ENCODE results near the gene MYO15B.

MYO15B gene

GRCh38 chr17:75616521-75617122, 29.0 kb downstream of the MYO15B start:
- no peak for TF ChIP-seq CTCF (IDR thresholded peaks at IDR 0.05)

GRCh38 chr17:75617218-75617617, 29.6 kb downstream of the MYO15B start:
- no peak for TF ChIP-seq CTCF (IDR thresholded peaks at IDR 0.05)

- TF ChIP-seq CTCF (IDR thresholded peaks at IDR 0.05): no peak
Observed at GRCh38 chr17:75617675-75618074, 30.1 kb downstream of the MYO15B start.

GRCh38 chr17:75619506-75620431, 32.2 kb downstream of the MYO15B start:
- peak; percentile 52; the same call in 1 of the 2 replicates for TF ChIP-seq CTCF (IDR thresholded peaks at IDR 0.05)

GRCh38 chr17:75621489-75621888, 33.9 kb downstream of the MYO15B start:
- TF ChIP-seq CTCF (IDR thresholded peaks at IDR 0.05): no peak

GRCh38 chr17:75622076-75622475, 34.5 kb downstream of the MYO15B start:
- TF ChIP-seq CTCF (IDR thresholded peaks at IDR 0.05): no peak

- no peak for TF ChIP-seq CTCF (IDR thresholded peaks at IDR 0.05)
Observed at GRCh38 chr17:75622771-75623273, 35.2 kb downstream of the MYO15B start.

Data from LNCAP (cell line).